Osteoblast (primary cell): Measurements from ENCODE around the gene ALG11. TPM values are rescaled to one million over a fixed set of nuclear protein-coding genes. Genes with fewer than 3 reads are reported as not detected.

ENCODE experiments used
- DNase-seq: peaks from one replicate; pipeline ENCODE4 v3.0.0; 2011; ENCODE audit warnings: low spot score, mixed read lengths; ENCODE audit not compliant: insufficient read length; ENCODE audit errors: missing footprints
- H2AFZ ChIP-seq: 2 replicates; pipeline ENCODE4 v1.6.0; 2011; ENCODE audit warnings: mild to moderate bottlenecking, low read length
- H3K27ac ChIP-seq: 2 replicates; pipeline ENCODE4 v1.5.1; 2011; ENCODE audit warnings: mild to moderate bottlenecking, low read depth, low read length, moderate library complexity
- H3K27me3 ChIP-seq: 2 replicates; pipeline ENCODE4 v1.6.0; 2012; ENCODE audit warnings: mild to moderate bottlenecking, control low read depth, inconsistent platforms, low read length, moderate library complexity; ENCODE audit not compliant: insufficient read depth
- H3K36me3 ChIP-seq: 2 replicates; pipeline ENCODE4 v1.5.1; 2011; ENCODE audit warnings: mild to moderate bottlenecking, low read length, control low read depth, moderate library complexity; ENCODE audit not compliant: insufficient read depth
- H3K4me1 ChIP-seq: 2 replicates; pipeline ENCODE4 v1.5.1; 2011; ENCODE audit warnings: mild to moderate bottlenecking, low read length, control low read depth, moderate library complexity; ENCODE audit not compliant: insufficient read depth
- H3K4me2 ChIP-seq: 2 replicates; pipeline ENCODE4 v1.6.0; 2011; ENCODE audit warnings: mild to moderate bottlenecking, low read length; ENCODE audit not compliant: insufficient read depth
- H3K4me3 ChIP-seq: fragments of 200-600 bp; sonication (generic); 3 replicates; pipeline ENCODE4 v1.5.1; 2012; ENCODE audit warnings: mild to moderate bottlenecking, low read length, inconsistent platforms; ENCODE audit not compliant: insufficient read depth
- H3K79me2 ChIP-seq: 2 replicates; pipeline ENCODE4 v1.6.0; 2012; ENCODE audit warnings: mild to moderate bottlenecking, low read length, control low read depth, inconsistent platforms; ENCODE audit not compliant: insufficient read depth
- H3K9me3 ChIP-seq: 2 replicates; pipeline ENCODE4 v1.5.1; 2011; ENCODE audit warnings: low read depth, low read length, control low read depth
- H4K20me1 ChIP-seq: 2 replicates; pipeline ENCODE4 v1.6.0; 2012; ENCODE audit warnings: mild to moderate bottlenecking, low read length, control low read depth; ENCODE audit not compliant: insufficient read depth
- CTCF ChIP-seq: IDR thresholded peaks from 2 replicates; pipeline ENCODE4 v1.5.1; 2011; ENCODE audit warnings: mild to moderate bottlenecking, low read depth, low read length, moderate library complexity; ENCODE audit errors: extremely low read depth
- total RNA-seq: library from RNA; depleted of rRNA; stranded (reverse); fragments of >200 nt; gene quantifications from 2 replicates; pipeline ENCODE4 v1.2.3, GENCODE V29; 2012

Gene ALG11
- total RNA-seq, 1 donor = 23.9 TPM

GRCh38 chr13:51998723-51999509, 13.3 kb upstream of the ALG11 start:
- Histone ChIP-seq H3K9me3 (no peaks in the 10 kb centered on the region), H2AFZ (no peak overlapping the region), H3K4me3 (no peak overlapping the region), H4K20me1 (peaks cover 17% of the 10 kb centered on the region), H3K36me3 (no peaks in the 10 kb centered on the region), H3K4me2 (no peak overlapping the region), H3K79me2 (no peaks in the 10 kb centered on the region), H3K27ac (no peak overlapping the region), H3K4me1 (no peaks in the 10 kb centered on the region), H3K27me3 (peaks cover 28% of the 10 kb centered on the region)
- no peak for TF ChIP-seq CTCF
- no peak for DNase-seq

- TF ChIP-seq CTCF = no peak
- H4K20me1 ChIP-seq = peaks cover 17% of the 10 kb centered on the region
- H3K36me3 ChIP-seq = no peaks in the 10 kb centered on the region
- no peak overlapping the region for H2AFZ ChIP-seq
- DNase-seq = no peak
- H3K4me2 ChIP-seq = no peak overlapping the region
- no peak overlapping the region for H3K27ac ChIP-seq
- no peak overlapping the region for H3K4me3 ChIP-seq
- H3K79me2 ChIP-seq = no peaks in the 10 kb centered on the region
- H3K4me1 ChIP-seq = no peaks in the 10 kb centered on the region
- peaks cover 25% of the 10 kb centered on the region for H3K27me3 ChIP-seq
- H3K9me3 ChIP-seq = no peaks in the 10 kb centered on the region
Observed at GRCh38 chr13:51999510-51999911, 12.7 kb upstream of the ALG11 start.

GRCh38 chr13:51999921-52000320, 12.3 kb upstream of the ALG11 start:
- H3K4me2 ChIP-seq = no peak overlapping the region

More at GRCh38 chr13:51999921-52000320, 12.3 kb upstream of the ALG11 start:
- no peaks in the 10 kb centered on the region for H3K36me3 ChIP-seq
- peaks cover 23% of the 10 kb centered on the region for H3K27me3 ChIP-seq
- H3K4me3 ChIP-seq = no peak overlapping the region
- H4K20me1 ChIP-seq = peaks cover 17% of the 10 kb centered on the region
- no peaks in the 10 kb centered on the region for H3K4me1 ChIP-seq
- no peak for TF ChIP-seq CTCF
- no peak for DNase-seq
- no peaks in the 10 kb centered on the region for H3K79me2 ChIP-seq
- H3K9me3 ChIP-seq = no peaks in the 10 kb centered on the region
- H2AFZ ChIP-seq = no peak overlapping the region
- no peak overlapping the region for H3K27ac ChIP-seq
